K562 (cell line): ENCODE measurements around the gene TMA7B. TPM values are rescaled to one million over a fixed set of nuclear protein-coding genes. Genes with fewer than 3 reads are reported as not detected.

Experiments
- CBFA2T3 ChIP-seq: fragments of 450-650 bp; IDR thresholded peaks from 2 replicates; pipeline ENCODE4 v1.6.1; 2017
- CBX8 ChIP-seq: fragments of 200-600 bp; sonication (generic); IDR thresholded peaks from 2 replicates; pipeline ENCODE4 v1.6.1; 2012; ENCODE audit warnings: borderline replicate concordance, mixed run types, low read depth, mild to moderate bottlenecking, moderate library complexity, mixed read lengths, low read length, control low read depth, inconsistent platforms; ENCODE audit not compliant: poor library complexity, severe bottlenecking; ENCODE audit errors: extremely low read depth
- EHMT2 ChIP-seq: fragments of 450-650 bp; IDR thresholded peaks from 2 replicates; pipeline ENCODE4 v1.6.1; 2018; ENCODE audit warnings: antibody characterized with exemption
- ETV5 ChIP-seq: sonication (generic); formaldehyde crosslinking; IDR thresholded peaks from 2 replicates; pipeline ENCODE4 v1.4.0; 2020; ENCODE audit warnings: low read depth, mild to moderate bottlenecking, missing genetic modification reagents
- NELFE ChIP-seq: IDR thresholded peaks from 2 replicates; pipeline ENCODE4 v1.6.1; 2011; ENCODE audit warnings: mild to moderate bottlenecking; ENCODE audit not compliant: insufficient read depth, insufficient read length
- RFX1 ChIP-seq: fragments of 450-650 bp; IDR thresholded peaks from 2 replicates; pipeline ENCODE4 v1.6.1; 2016; ENCODE audit warnings: mild to moderate bottlenecking, moderate library complexity
- SAFB2 ChIP-seq: fragments of 200-400 bp; formaldehyde crosslinking; IDR thresholded peaks from 2 replicates; pipeline ENCODE4 v1.6.1; 2018; ENCODE audit warnings: borderline replicate concordance, low read length, low read depth, moderate library complexity; ENCODE audit not compliant: severe bottlenecking
- SUPT5H ChIP-seq: fragments of 450-650 bp; IDR thresholded peaks from 2 replicates; pipeline ENCODE4 v1.6.1; 2016
- TFAM ChIP-seq: fragments of 250-450 bp; sonication (Bioruptor Pico); conservative IDR thresholded peaks from 2 replicates; pipeline ENCODE4 v1.5.0; 2021; ENCODE audit warnings: mild to moderate bottlenecking, moderate library complexity
- U2AF2 ChIP-seq: fragments of 200-400 bp; formaldehyde crosslinking; optimal IDR thresholded peaks from 2 replicates; pipeline ENCODE3; 2017; ENCODE audit warnings: low read depth, mild to moderate bottlenecking, low read length
- YY1 ChIP-seq, 3 experiments: IDR thresholded peaks; 2 replicates each; pipeline ENCODE4 v1.6.1; 2011; ENCODE audit warnings: low read length in 2 of 3, mild to moderate bottlenecking in 2 of 3, moderate library complexity in 2 of 3, borderline replicate concordance in 1 of 3, control low read depth in 1 of 3, low read depth in 1 of 3; ENCODE audit not compliant: insufficient read depth in 3 of 3, insufficient replicate concordance in 2 of 3, control insufficient read depth in 1 of 3, insufficient read length in 1 of 3; ENCODE audit errors: extremely low read depth in 1 of 3
- ZFP36 ChIP-seq: fragments of 150-350 bp; IDR thresholded peaks from 2 replicates; pipeline ENCODE4 v1.6.1; 2018; ENCODE audit warnings: low read length, low read depth; ENCODE audit not compliant: partially characterized antibody
- ZNF184 ChIP-seq: sonication (generic); formaldehyde crosslinking; IDR thresholded peaks from 2 replicates; pipeline ENCODE4 v1.5.0; 2020; ENCODE audit warnings: missing genetic modification reagents
- polyA plus RNA-seq, 8 experiments: library from polyadenylated mRNA; depleted of rRNA in 4 of 8; stranded (reverse) in 5 of 8; unstranded in 3 of 8; fragments of >200 nt; fragmentation: Nextera tagmentation in 2 of 8; fragmentation: Illumina TruSeq in 1 of 8; extraction: Ambion mirVana in 2 of 8; extraction: Trizol in 1 of 8; gene quantifications; 2 replicates each; pipeline versions ENCODE4 v1.2.1 to v1.2.3, GENCODE V29; 2011 to 2014; ENCODE audit warnings: inconsistent platforms in 1 of 8, missing spikeins in 1 of 8
- total RNA-seq, 7 experiments: library from RNA; depleted of rRNA in 6 of 7; stranded (reverse); fragments of >200 nt in 6 of 7; fragmentation: Illumina TruSeq in 2 of 7; extraction: Trizol in 2 of 7; gene quantifications; 2 replicates each; pipeline versions ENCODE4 v1.2.1 to v1.2.3, GENCODE V29; 2011 to 2021; ENCODE audit warnings: low replicate concordance in 1 of 7
- TF ChIP-seq, protein P1 (sequence below): fragments of 450-650 bp; formaldehyde crosslinking; IDR thresholded peaks from 2 replicates; pipeline ENCODE4 v1.4.0; 2020; ENCODE audit warnings: mild to moderate bottlenecking, moderate library complexity
- TF ChIP-seq, protein P2 (sequence below), 2 experiments: IDR thresholded peaks; 2 replicates each; pipeline ENCODE4 v1.6.1; 2011; ENCODE audit warnings: borderline replicate concordance in 1 of 2, control low read depth in 1 of 2, low read depth in 1 of 2, low read length in 1 of 2, mild to moderate bottlenecking in 1 of 2, mixed read lengths in 1 of 2, moderate library complexity in 1 of 2; ENCODE audit not compliant: insufficient read depth in 1 of 2, insufficient read length in 1 of 2, poor library complexity in 1 of 2, severe bottlenecking in 1 of 2; ENCODE audit errors: extremely low read depth in 1 of 2
- TF ChIP-seq, protein P3 (sequence below): fragments of 150-350 bp; conservative IDR thresholded peaks from 2 replicates; pipeline ENCODE4 v1.6.1; 2014; ENCODE audit warnings: low read length
- TF ChIP-seq, protein P4 (sequence below): sonication (generic); formaldehyde crosslinking; IDR thresholded peaks from 2 replicates; pipeline ENCODE4 v1.8.0; 2022; ENCODE audit warnings: mild to moderate bottlenecking, missing genetic modification reagents
- TF ChIP-seq, protein P5 (sequence below): sonication (generic); IDR thresholded peaks from 2 replicates; pipeline ENCODE4 v1.6.1; 2016

TMA7B gene
- total and polyA plus RNA-seq, 9 of the 15 experiments (the other 6 are each of a cell fraction or from before 2014, with no cell fraction given): 5.6 to 14.2 (median 11.8) TPM

DNA sequence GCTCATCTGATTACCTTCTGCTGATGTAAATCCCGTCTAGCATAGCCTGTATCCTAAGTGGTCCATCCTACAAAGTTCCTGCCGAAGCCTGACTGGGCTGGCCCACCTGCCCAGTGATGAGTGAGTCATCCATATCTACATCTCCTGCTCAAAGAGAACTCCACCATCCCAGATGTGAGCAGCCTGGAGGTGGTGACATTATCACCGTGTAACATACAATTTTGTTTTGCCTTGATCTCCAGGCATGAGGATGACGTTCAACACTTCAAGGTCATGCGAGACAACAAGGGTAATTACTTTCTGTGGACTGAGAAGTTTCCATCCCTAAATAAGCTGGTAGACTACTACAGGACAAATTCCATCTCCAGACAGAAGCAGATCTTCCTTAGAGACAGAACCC, 5.6 kb downstream of the TMA7B start (continued):
- TF ChIP-seq CBX8: no peak
- TF ChIP-seq, protein P1, sequence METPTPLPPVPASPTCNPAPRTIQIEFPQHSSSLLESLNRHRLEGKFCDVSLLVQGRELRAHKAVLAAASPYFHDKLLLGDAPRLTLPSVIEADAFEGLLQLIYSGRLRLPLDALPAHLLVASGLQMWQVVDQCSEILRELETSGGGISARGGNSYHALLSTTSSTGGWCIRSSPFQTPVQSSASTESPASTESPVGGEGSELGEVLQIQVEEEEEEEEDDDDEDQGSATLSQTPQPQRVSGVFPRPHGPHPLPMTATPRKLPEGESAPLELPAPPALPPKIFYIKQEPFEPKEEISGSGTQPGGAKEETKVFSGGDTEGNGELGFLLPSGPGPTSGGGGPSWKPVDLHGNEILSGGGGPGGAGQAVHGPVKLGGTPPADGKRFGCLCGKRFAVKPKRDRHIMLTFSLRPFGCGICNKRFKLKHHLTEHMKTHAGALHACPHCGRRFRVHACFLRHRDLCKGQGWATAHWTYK: no peak
- TF ChIP-seq, protein P2, sequence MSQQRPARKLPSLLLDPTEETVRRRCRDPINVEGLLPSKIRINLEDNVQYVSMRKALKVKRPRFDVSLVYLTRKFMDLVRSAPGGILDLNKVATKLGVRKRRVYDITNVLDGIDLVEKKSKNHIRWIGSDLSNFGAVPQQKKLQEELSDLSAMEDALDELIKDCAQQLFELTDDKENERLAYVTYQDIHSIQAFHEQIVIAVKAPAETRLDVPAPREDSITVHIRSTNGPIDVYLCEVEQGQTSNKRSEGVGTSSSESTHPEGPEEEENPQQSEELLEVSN (IDR thresholded peaks at IDR 0.05; ENCODE audit: borderline replicate concordance in 1 of 2, extremely low read depth in 1 of 2, insufficient read depth in 1 of 2, insufficient read length in 1 of 2, low read depth in 1 of 2, low read length in 1 of 2, poor library complexity in 1 of 2, severe bottlenecking in 1 of 2): no peak
- no peak for TF ChIP-seq SAFB2
- TF ChIP-seq ZFP36: peak; percentile 67
- TF ChIP-seq, protein P3, sequence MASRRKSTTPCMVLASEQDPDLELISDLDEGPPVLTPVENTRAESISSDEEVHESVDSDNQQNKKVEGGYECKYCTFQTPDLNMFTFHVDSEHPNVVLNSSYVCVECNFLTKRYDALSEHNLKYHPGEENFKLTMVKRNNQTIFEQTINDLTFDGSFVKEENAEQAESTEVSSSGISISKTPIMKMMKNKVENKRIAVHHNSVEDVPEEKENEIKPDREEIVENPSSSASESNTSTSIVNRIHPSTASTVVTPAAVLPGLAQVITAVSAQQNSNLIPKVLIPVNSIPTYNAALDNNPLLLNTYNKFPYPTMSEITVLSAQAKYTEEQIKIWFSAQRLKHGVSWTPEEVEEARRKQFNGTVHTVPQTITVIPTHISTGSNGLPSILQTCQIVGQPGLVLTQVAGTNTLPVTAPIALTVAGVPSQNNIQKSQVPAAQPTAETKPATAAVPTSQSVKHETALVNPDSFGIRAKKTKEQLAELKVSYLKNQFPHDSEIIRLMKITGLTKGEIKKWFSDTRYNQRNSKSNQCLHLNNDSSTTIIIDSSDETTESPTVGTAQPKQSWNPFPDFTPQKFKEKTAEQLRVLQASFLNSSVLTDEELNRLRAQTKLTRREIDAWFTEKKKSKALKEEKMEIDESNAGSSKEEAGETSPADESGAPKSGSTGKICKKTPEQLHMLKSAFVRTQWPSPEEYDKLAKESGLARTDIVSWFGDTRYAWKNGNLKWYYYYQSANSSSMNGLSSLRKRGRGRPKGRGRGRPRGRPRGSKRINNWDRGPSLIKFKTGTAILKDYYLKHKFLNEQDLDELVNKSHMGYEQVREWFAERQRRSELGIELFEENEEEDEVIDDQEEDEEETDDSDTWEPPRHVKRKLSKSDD: no peak
- peak; percentile 94 for TF ChIP-seq CBFA2T3
- no peak for TF ChIP-seq NELFE
- no peak for TF ChIP-seq ZNF184 (CRISPR knock-in tag)
- no peak for TF ChIP-seq ETV5 (CRISPR knock-in tag)
- no peak for TF ChIP-seq U2AF2
- TF ChIP-seq TFAM (CRISPR knock-in tag): no peak
- TF ChIP-seq YY1 (IDR thresholded peaks at IDR 0.05; ENCODE audit: borderline replicate concordance in 1 of 3, control insufficient read depth in 1 of 3, extremely low read depth in 1 of 3, insufficient read depth in 3 of 3, insufficient read length in 1 of 3, insufficient replicate concordance in 2 of 3, low read depth in 1 of 3, low read length in 2 of 3): no peak
- no peak for TF ChIP-seq EHMT2
- TF ChIP-seq, protein P4, sequence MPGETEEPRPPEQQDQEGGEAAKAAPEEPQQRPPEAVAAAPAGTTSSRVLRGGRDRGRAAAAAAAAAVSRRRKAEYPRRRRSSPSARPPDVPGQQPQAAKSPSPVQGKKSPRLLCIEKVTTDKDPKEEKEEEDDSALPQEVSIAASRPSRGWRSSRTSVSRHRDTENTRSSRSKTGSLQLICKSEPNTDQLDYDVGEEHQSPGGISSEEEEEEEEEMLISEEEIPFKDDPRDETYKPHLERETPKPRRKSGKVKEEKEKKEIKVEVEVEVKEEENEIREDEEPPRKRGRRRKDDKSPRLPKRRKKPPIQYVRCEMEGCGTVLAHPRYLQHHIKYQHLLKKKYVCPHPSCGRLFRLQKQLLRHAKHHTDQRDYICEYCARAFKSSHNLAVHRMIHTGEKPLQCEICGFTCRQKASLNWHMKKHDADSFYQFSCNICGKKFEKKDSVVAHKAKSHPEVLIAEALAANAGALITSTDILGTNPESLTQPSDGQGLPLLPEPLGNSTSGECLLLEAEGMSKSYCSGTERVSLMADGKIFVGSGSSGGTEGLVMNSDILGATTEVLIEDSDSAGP (CRISPR knock-in tag): no peak
- no peak for TF ChIP-seq RFX1
- TF ChIP-seq, protein P5, sequence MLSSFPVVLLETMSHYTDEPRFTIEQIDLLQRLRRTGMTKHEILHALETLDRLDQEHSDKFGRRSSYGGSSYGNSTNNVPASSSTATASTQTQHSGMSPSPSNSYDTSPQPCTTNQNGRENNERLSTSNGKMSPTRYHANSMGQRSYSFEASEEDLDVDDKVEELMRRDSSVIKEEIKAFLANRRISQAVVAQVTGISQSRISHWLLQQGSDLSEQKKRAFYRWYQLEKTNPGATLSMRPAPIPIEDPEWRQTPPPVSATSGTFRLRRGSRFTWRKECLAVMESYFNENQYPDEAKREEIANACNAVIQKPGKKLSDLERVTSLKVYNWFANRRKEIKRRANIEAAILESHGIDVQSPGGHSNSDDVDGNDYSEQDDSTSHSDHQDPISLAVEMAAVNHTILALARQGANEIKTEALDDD: peak; percentile 36; the same call in 1 of the 2 replicates
- TF ChIP-seq SUPT5H: no peak
